ENCODE data around the gene CTXND1.
A peak's percentile ranks its signal among the peaks of the same experiment; 100 is the strongest.

CTXND1 gene

DNA sequence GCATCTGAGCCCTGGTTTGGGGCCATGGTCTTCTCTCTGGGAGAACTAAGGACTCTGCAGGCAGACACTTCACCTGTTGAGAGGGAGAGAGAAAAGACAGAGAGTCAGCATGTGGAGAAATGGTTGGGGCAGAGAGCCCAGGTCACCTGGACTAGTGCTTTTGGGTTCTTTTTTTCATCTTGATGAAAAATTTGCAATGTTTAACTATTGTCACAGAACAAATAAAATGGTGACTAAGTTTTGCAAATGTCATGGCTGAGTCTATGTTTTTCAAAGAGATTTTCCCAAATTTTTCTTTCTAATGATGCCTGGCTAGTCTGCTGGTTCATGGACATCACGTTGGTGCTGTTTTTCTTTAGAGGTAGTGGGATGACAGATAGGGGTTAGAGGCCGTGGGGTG, 81.4 kb downstream of the CTXND1 start:
- Histone ChIP-seq H3K9me3 (ENCODE audit: control insufficient read depth, low read length) (no peaks in the 10 kb centered on the region), H2BK120ac (ENCODE audit: low read depth, low read length) (no peak overlapping the region), H3K4ac (ENCODE audit: low read depth in 1 of 2, low read length in 2 of 2) (no peak overlapping the region), H3K23ac (ENCODE audit: low read length in 2 of 2) (no peak overlapping the region), H3K14ac (ENCODE audit: low read length in 2 of 2) (no peak overlapping the region), H2BK15ac (ENCODE audit: low read depth, poor library complexity, severe bottlenecking) (no peak overlapping the region), H2AFZ (ENCODE audit: low read depth, low read length) (no peak overlapping the region), H4K91ac (ENCODE audit: low read length) (no peak overlapping the region), H3K27ac (ENCODE audit: low read length, poor library complexity, severe bottlenecking) (no peak overlapping the region), H2BK5ac (ENCODE audit: low read depth, low read length, poor library complexity, severe bottlenecking) (no peak overlapping the region), H3K4me1 (ENCODE audit: control insufficient read depth, insufficient read depth, low read depth, low read length) (peaks cover 6% of the 10 kb centered on the region), H3K27me3 (ENCODE audit: control insufficient read depth in 1 of 2, insufficient read depth in 1 of 2, low read length in 2 of 2) (no peaks in the 10 kb centered on the region), H3K36me3 (ENCODE audit: control insufficient read depth in 1 of 2, insufficient read depth in 2 of 2, low read depth in 1 of 2, low read length in 2 of 2) (peaks cover 45 to 56% of the 10 kb centered on the region in 2 experiments), H3K4me2 (ENCODE audit: low read length, poor library complexity, severe bottlenecking) (no peak overlapping the region), H3K18ac (ENCODE audit: low read depth in 1 of 2, low read length in 2 of 2) (no peak overlapping the region), H4K8ac (ENCODE audit: low read length) (no peak overlapping the region), H3K79me1 (replicated peaks; ENCODE audit: low read length, poor library complexity, severe bottlenecking) (peaks cover 3% of the 10 kb centered on the region), H3K4me3 (ENCODE audit: insufficient read depth in 1 of 2, low read depth in 1 of 2, low read length in 2 of 2) (no peak overlapping the region), H3K9ac (ENCODE audit: low read length) (no peak overlapping the region), H2AK5ac (ENCODE audit: low read length, severe bottlenecking) (no peak overlapping the region), H2BK12ac (ENCODE audit: low read length in 2 of 2) (no peak overlapping the region)
- no peak for DNase-seq
- 100% methylated on average over 1 of the region's 2 CpGs for whole genome bisulfite sequencing

DNA sequence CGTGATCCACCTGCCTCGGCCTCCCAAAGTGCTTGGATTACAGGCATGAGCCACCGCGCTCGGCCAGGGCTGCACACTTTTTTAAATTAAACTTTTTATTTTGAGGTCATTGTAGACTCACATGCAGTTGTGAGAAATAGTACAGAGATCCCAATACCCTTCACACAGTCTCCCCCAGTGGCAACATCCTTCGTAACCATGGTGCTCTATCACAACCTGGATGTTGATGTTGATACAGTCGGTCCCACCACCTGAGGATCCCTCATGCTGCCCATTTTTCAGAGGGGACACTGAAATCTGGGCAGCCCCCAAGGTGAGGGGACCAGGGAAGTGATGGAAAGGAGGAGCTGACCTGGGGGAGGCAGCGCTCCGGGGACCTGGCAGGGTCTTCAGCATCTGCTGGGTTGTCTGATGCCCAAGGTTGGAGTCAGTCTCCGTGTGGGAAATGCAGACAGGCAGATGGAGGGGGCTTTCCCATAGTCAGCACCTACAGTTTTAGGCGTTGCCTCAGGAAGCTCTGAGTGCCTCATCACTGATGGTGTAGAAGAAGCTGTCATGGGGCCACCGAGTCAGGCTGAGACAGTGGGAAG, 82.2 kb downstream of the CTXND1 start:
- Histone ChIP-seq H3K23ac (ENCODE audit: low read length in 2 of 2) (no peak overlapping the region), H3K4ac (ENCODE audit: low read depth in 1 of 2, low read length in 2 of 2) (no peak overlapping the region), H3K4me3 (ENCODE audit: insufficient read depth in 1 of 2, low read depth in 1 of 2, low read length in 2 of 2) (no peak overlapping the region), H3K18ac (ENCODE audit: low read depth in 1 of 2, low read length in 2 of 2) (no peak overlapping the region), H3K4me1 (ENCODE audit: control insufficient read depth, insufficient read depth, low read depth, low read length) (peaks cover 6% of the 10 kb centered on the region), H2AK5ac (ENCODE audit: low read length, severe bottlenecking) (no peak overlapping the region), H2BK15ac (ENCODE audit: low read depth, poor library complexity, severe bottlenecking) (no peak overlapping the region), H2BK5ac (ENCODE audit: low read depth, low read length, poor library complexity, severe bottlenecking) (no peak overlapping the region), H3K36me3 (ENCODE audit: control insufficient read depth in 1 of 2, insufficient read depth in 2 of 2, low read depth in 1 of 2, low read length in 2 of 2) (peaks cover 38 to 48% of the 10 kb centered on the region in 2 experiments), H3K4me2 (ENCODE audit: low read length, poor library complexity, severe bottlenecking) (no peak overlapping the region), H3K9me3 (ENCODE audit: control insufficient read depth, low read length) (no peaks in the 10 kb centered on the region), H4K8ac (ENCODE audit: low read length) (no peak overlapping the region), H3K27ac (ENCODE audit: low read length, poor library complexity, severe bottlenecking) (no peak overlapping the region), H2BK120ac (ENCODE audit: low read depth, low read length) (no peak overlapping the region), H4K91ac (ENCODE audit: low read length) (no peak overlapping the region), H3K14ac (ENCODE audit: low read length in 2 of 2) (no peak overlapping the region), H3K9ac (ENCODE audit: low read length) (no peak overlapping the region), H3K27me3 (ENCODE audit: control insufficient read depth in 1 of 2, insufficient read depth in 1 of 2, low read length in 2 of 2) (no peaks in the 10 kb centered on the region), H2AFZ (ENCODE audit: low read depth, low read length) (no peak overlapping the region), H3K79me1 (replicated peaks; ENCODE audit: low read length, poor library complexity, severe bottlenecking) (peaks cover 3% of the 10 kb centered on the region), H2BK12ac (ENCODE audit: low read length in 2 of 2) (no peak overlapping the region)
- no peak for DNase-seq
- WGBS: 98% methylated on average over 8 of the region's 12 CpGs

DNA sequence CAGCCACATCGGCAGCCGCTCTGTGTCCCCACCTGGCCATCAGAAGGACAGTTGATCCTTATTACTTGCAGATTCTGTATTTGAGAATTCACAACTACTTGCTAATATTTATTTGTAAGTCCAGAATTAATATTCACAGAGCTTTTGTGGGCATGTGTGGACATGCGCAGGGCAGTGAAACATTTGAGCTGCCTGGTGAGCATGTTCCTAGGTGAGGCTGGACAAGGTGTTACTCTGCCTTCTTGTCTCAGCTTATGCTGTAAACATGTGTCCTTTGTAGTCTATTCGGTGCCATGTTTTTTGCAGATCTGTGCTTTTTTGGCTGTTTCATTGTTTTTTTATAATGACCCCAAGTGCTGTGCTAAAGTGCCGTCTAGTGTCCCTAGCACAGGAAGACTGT, 83.6 kb downstream of the CTXND1 start:
- H3K4me3 ChIP-seq (ENCODE audit: insufficient read depth in 1 of 2, low read depth in 1 of 2, low read length in 2 of 2): no peak overlapping the region
- H3K9me3 ChIP-seq (ENCODE audit: control insufficient read depth, low read length): no peaks in the 10 kb centered on the region
- no peak overlapping the region for H2BK5ac ChIP-seq (ENCODE audit: low read depth, low read length, poor library complexity, severe bottlenecking)
- no peak overlapping the region for H3K4ac ChIP-seq (ENCODE audit: low read depth in 1 of 2, low read length in 2 of 2)
- H2AFZ ChIP-seq (ENCODE audit: low read depth, low read length): no peak overlapping the region
- no peak overlapping the region for H3K14ac ChIP-seq (ENCODE audit: low read length in 2 of 2)
- 100% methylated on average over 3 of the region's 5 CpGs for WGBS
- peaks cover 3% of the 10 kb centered on the region for H3K79me1 ChIP-seq (replicated peaks; ENCODE audit: low read length, poor library complexity, severe bottlenecking)
- H3K18ac ChIP-seq (ENCODE audit: low read depth in 1 of 2, low read length in 2 of 2): no peak overlapping the region
- H3K4me1 ChIP-seq (ENCODE audit: control insufficient read depth, insufficient read depth, low read depth, low read length): peaks cover 3% of the 10 kb centered on the region
- H2BK15ac ChIP-seq (ENCODE audit: low read depth, poor library complexity, severe bottlenecking): no peak overlapping the region
- no peak for DNase-seq
- H4K91ac ChIP-seq (ENCODE audit: low read length): no peak overlapping the region
- H3K36me3 ChIP-seq (ENCODE audit: control insufficient read depth in 1 of 2, insufficient read depth in 2 of 2, low read depth in 1 of 2, low read length in 2 of 2): peaks cover 36 to 52% of the 10 kb centered on the region in 2 experiments
- H3K27ac ChIP-seq (ENCODE audit: low read length, poor library complexity, severe bottlenecking): no peak overlapping the region
- no peak overlapping the region for H2AK5ac ChIP-seq (ENCODE audit: low read length, severe bottlenecking)
- H2BK120ac ChIP-seq (ENCODE audit: low read depth, low read length): no peak overlapping the region
- H3K9ac ChIP-seq (ENCODE audit: low read length): no peak overlapping the region
- no peak overlapping the region for H4K8ac ChIP-seq (ENCODE audit: low read length)
- no peaks in the 10 kb centered on the region for H3K27me3 ChIP-seq (ENCODE audit: control insufficient read depth in 1 of 2, insufficient read depth in 1 of 2, low read length in 2 of 2)
- no peak overlapping the region for H3K4me2 ChIP-seq (ENCODE audit: low read length, poor library complexity, severe bottlenecking)
- H2BK12ac ChIP-seq (ENCODE audit: low read length in 2 of 2): peak overlapping the region in 1 of 2 experiments; percentile 18
- H3K23ac ChIP-seq (ENCODE audit: low read length in 2 of 2): no peak overlapping the region

DNA sequence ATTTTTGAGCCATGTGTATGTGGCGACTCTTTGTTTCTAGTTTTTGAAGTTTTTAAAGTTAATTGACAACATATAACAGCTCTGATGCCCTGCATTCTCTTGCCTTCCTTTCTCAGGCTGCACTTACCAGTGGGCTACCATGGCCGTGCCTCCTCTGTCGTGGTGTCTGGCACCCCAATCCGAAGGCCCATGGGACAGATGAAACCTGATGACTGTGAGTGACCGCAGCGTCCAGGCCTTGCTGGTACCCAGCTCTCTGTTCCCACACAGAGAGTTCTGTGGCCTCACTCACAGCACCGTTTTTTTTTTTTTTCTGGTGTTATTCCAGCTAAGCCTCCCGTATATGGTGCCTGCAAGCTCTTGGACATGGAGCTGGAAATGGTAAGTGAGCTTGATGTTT, 84.1 kb downstream of the CTXND1 start:
- no peak overlapping the region for H3K23ac ChIP-seq (ENCODE audit: low read length in 2 of 2)

More for the DNA sequence above, 84.1 kb downstream of the CTXND1 start:
- peaks cover 2% of the 10 kb centered on the region for H3K4me1 ChIP-seq (ENCODE audit: control insufficient read depth, insufficient read depth, low read depth, low read length)
- no peak overlapping the region for H2AFZ ChIP-seq (ENCODE audit: low read depth, low read length)
- no peak overlapping the region for H3K27ac ChIP-seq (ENCODE audit: low read length, poor library complexity, severe bottlenecking)
- no peaks in the 10 kb centered on the region for H3K9me3 ChIP-seq (ENCODE audit: control insufficient read depth, low read length)
- no peak overlapping the region for H3K18ac ChIP-seq (ENCODE audit: low read depth in 1 of 2, low read length in 2 of 2)
- WGBS: 95% methylated on average over 8 of the region's 8 CpGs
- no peak overlapping the region for H2BK120ac ChIP-seq (ENCODE audit: low read depth, low read length)
- no peak overlapping the region for H3K4me2 ChIP-seq (ENCODE audit: low read length, poor library complexity, severe bottlenecking)
- no peak overlapping the region for H3K9ac ChIP-seq (ENCODE audit: low read length)
- peaks cover 37 to 57% of the 10 kb centered on the region in 2 experiments for H3K36me3 ChIP-seq (ENCODE audit: control insufficient read depth in 1 of 2, insufficient read depth in 2 of 2, low read depth in 1 of 2, low read length in 2 of 2)
- H2AK5ac ChIP-seq (ENCODE audit: low read length, severe bottlenecking): no peak overlapping the region
- H4K8ac ChIP-seq (ENCODE audit: low read length): no peak overlapping the region
- H3K4ac ChIP-seq (ENCODE audit: low read depth in 1 of 2, low read length in 2 of 2): no peak overlapping the region
- DNase-seq: no peak
- H2BK15ac ChIP-seq (ENCODE audit: low read depth, poor library complexity, severe bottlenecking): no peak overlapping the region
- H3K14ac ChIP-seq (ENCODE audit: low read length in 2 of 2): no peak overlapping the region
- no peak overlapping the region for H2BK5ac ChIP-seq (ENCODE audit: low read depth, low read length, poor library complexity, severe bottlenecking)
- H3K4me3 ChIP-seq (ENCODE audit: insufficient read depth in 1 of 2, low read depth in 1 of 2, low read length in 2 of 2): no peak overlapping the region
- no peak overlapping the region for H2BK12ac ChIP-seq (ENCODE audit: low read length in 2 of 2)
- H3K27me3 ChIP-seq (ENCODE audit: control insufficient read depth in 1 of 2, insufficient read depth in 1 of 2, low read length in 2 of 2): no peaks in the 10 kb centered on the region
- H3K79me1 ChIP-seq (replicated peaks; ENCODE audit: low read length, poor library complexity, severe bottlenecking): peaks cover 3% of the 10 kb centered on the region
- H4K91ac ChIP-seq (ENCODE audit: low read length): no peak overlapping the region

All from mesenchymal stem cell (in vitro differentiated cells and primary cell).